PC-3 (cell line): ENCODE data around the gene NSMF. TPM values are rescaled to one million over a fixed set of nuclear protein-coding genes. Genes with fewer than 3 reads are reported as not detected.

Experiments
- ATAC-seq: fragments of 200-7000 bp; cut with Tn5 transposase; 2 replicates; pipeline ENCODE4 v1.9.1; 2020; ENCODE audit warnings: mild to moderate bottlenecking, moderate library complexity
- BruUV-seq: library from RNA; stranded (reverse); fragments of 400-500 nt; replicated peaks from 2 replicates; lab custom pipeline; 2021; lab: Mats Ljungman, UMichigan
- CTCF ChIA-PET: fragments of 300-600 bp; sonication (Branson Sonifier 250); formaldehyde crosslinking; loops from one replicate; lab custom pipeline; 2022; ENCODE audit warnings: antibody characterized with exemption; lab: Charles Lee
- POLR2A ChIA-PET: fragments of 300-600 bp; sonication (Branson Sonifier 250); formaldehyde crosslinking; loops from one replicate; lab custom pipeline; 2022; ENCODE audit warnings: antibody characterized with exemption; ENCODE audit not compliant: unreplicated experiment; lab: Charles Lee
- DNase-seq: peaks from one replicate; pipeline ENCODE4 v3.0.0-alpha.2; 2015
- H2AFZ ChIP-seq: fragments of 300-600 bp; sonication (generic); 2 replicates; pipeline ENCODE4 v1.6.0; 2016; ENCODE audit warnings: antibody characterized with exemption, low read length
- H3F3A ChIP-seq: fragments of 300-600 bp; sonication (generic); one replicate; pipeline ENCODE4 v1.6.0; 2017; ENCODE audit warnings: antibody characterized with exemption, low read length, control low read depth, mild to moderate bottlenecking; ENCODE audit not compliant: unreplicated experiment
- H3K27ac ChIP-seq: fragments of 300-600 bp; sonication (generic); 2 replicates; pipeline ENCODE4 v1.5.1; 2016; ENCODE audit warnings: mild to moderate bottlenecking, low read length
- H3K27me3 ChIP-seq: fragments of 300-600 bp; sonication (generic); 2 replicates; pipeline ENCODE4 v1.6.1; 2016; ENCODE audit warnings: low read length, mixed read lengths
- H3K36me3 ChIP-seq: fragments of 300-600 bp; sonication (generic); 2 replicates; pipeline ENCODE4 v1.6.1; 2016; ENCODE audit warnings: low read depth, mixed run types, low read length, mixed read lengths
- H3K4me1 ChIP-seq: fragments of 300-600 bp; sonication (generic); 2 replicates; pipeline ENCODE4 v1.5.1; 2016; ENCODE audit warnings: low read length; ENCODE audit not compliant: insufficient read depth
- H3K4me2 ChIP-seq: fragments of 300-600 bp; sonication (generic); 2 replicates; pipeline ENCODE4 v1.6.0; 2016; ENCODE audit warnings: low read length
- H3K4me3 ChIP-seq: fragments of 300-600 bp; sonication (generic); 2 replicates; pipeline ENCODE4 v1.5.1; 2016; ENCODE audit warnings: mild to moderate bottlenecking, low read length, mixed read lengths
- H3K79me2 ChIP-seq: fragments of 300-600 bp; sonication (generic); 2 replicates; pipeline ENCODE4 v1.6.1; 2017; ENCODE audit warnings: low read length, mixed read lengths
- H3K9ac ChIP-seq: fragments of 300-600 bp; sonication (generic); 2 replicates; pipeline ENCODE4 v1.6.0; 2016; ENCODE audit warnings: mild to moderate bottlenecking, low read length
- H3K9me2 ChIP-seq: fragments of 300-600 bp; sonication (generic); replicated peaks from 2 replicates; pipeline ENCODE4 v1.6.1; 2016; ENCODE audit warnings: mixed run types, low read length, mixed read lengths
- H3K9me3 ChIP-seq: fragments of 300-600 bp; sonication (generic); 2 replicates; pipeline ENCODE4 v1.6.1; 2016; ENCODE audit warnings: low read length, mixed read lengths
- H4K20me1 ChIP-seq: fragments of 300-600 bp; sonication (generic); 2 replicates; pipeline ENCODE4 v1.6.1; 2016; ENCODE audit warnings: low read length, mixed read lengths
- EZH2 ChIP-seq: fragments of 300-600 bp; sonication (generic); IDR thresholded peaks from one replicate; pipeline ENCODE4 v1.6.1; 2017; ENCODE audit warnings: antibody characterized with exemption, mild to moderate bottlenecking, low read length; ENCODE audit not compliant: unreplicated experiment
- EZH2phosphoT487 ChIP-seq: fragments of 300-600 bp; sonication (generic); IDR thresholded peaks from 2 replicates; pipeline ENCODE4 v1.6.1; 2018; ENCODE audit warnings: mild to moderate bottlenecking, antibody characterized with exemption, low read length, borderline replicate concordance
- intact Hi-C: fragments of 100-400 bp; cut with micrococcal nuclease; formaldehyde crosslinking; loops from 2 replicates; pipeline ENCODE4 v1.9.0; 2023
- total RNA-seq: library from RNA; depleted of rRNA; stranded (reverse); fragments of >200 nt; gene quantifications from 2 replicates; pipeline ENCODE4 v1.2.3, GENCODE V29; 2014
- TF ChIP-seq, protein P1 (sequence below): fragments of 300-600 bp; sonication (generic); conservative IDR thresholded peaks from 2 replicates; pipeline ENCODE4 v1.5.1; 2017; ENCODE audit warnings: antibody characterized with exemption, low read depth, mild to moderate bottlenecking, low read length

Gene NSMF
- total RNA-seq, 1 experiment from 2014 or later, result 30.8 TPM

DNA sequence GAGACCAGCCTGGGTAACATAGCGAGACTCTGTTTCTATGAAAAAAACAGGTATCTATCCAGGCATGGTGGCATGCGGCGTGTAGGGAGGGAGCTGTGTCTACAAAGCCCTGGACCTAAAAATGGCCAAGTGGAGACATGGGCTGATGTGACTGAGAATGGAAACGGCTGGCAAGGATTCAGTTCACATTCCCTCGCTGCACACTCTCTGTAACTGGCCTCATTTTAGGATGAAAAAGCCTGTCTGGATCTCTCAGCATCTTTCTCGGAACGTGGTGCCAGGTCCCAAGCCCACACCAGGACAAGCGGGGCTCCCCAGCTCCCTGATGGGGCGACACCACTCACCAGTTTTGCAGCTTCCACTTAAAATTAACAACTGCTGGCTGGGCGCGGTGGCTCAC, 49.6 kb downstream of the NSMF start:
- no peaks in the 10 kb centered on the region for H4K20me1 ChIP-seq
- BruUV-seq, result no TSS peak
- H3K27me3 ChIP-seq, result no peaks in the 10 kb centered on the region
- H3K9me2 ChIP-seq, result no peaks in the 10 kb centered on the region
- no peaks in the 10 kb centered on the region for H3K36me3 ChIP-seq
- peaks cover 3% of the 10 kb centered on the region; the same call in 1 of the 2 replicates for H3K79me2 ChIP-seq
- no peaks in the 10 kb centered on the region for H3K9me3 ChIP-seq
- DNase-seq (no peak), ATAC-seq (no peak)
- CTCF ChIA-PET, result no interaction called here
- H3K4me3 ChIP-seq, result no peak overlapping the region
- H3F3A ChIP-seq, result no peaks in the 10 kb centered on the region
- intact Hi-C loops, result no loop called here
- no peak overlapping the region for H3K9ac ChIP-seq
- TF ChIP-seq EZH2, result no peak
- TF ChIP-seq, protein P1, sequence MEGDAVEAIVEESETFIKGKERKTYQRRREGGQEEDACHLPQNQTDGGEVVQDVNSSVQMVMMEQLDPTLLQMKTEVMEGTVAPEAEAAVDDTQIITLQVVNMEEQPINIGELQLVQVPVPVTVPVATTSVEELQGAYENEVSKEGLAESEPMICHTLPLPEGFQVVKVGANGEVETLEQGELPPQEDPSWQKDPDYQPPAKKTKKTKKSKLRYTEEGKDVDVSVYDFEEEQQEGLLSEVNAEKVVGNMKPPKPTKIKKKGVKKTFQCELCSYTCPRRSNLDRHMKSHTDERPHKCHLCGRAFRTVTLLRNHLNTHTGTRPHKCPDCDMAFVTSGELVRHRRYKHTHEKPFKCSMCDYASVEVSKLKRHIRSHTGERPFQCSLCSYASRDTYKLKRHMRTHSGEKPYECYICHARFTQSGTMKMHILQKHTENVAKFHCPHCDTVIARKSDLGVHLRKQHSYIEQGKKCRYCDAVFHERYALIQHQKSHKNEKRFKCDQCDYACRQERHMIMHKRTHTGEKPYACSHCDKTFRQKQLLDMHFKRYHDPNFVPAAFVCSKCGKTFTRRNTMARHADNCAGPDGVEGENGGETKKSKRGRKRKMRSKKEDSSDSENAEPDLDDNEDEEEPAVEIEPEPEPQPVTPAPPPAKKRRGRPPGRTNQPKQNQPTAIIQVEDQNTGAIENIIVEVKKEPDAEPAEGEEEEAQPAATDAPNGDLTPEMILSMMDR, result no peak
- no peak for TF ChIP-seq EZH2phosphoT487
- H3K27ac ChIP-seq, result no peak overlapping the region
- H3K4me1 ChIP-seq, result peaks cover 21% of the 10 kb centered on the region
- H3K4me2 ChIP-seq, result no peak overlapping the region
- no peak overlapping the region for H2AFZ ChIP-seq
- POLR2A ChIA-PET, result no interaction called here

DNA sequence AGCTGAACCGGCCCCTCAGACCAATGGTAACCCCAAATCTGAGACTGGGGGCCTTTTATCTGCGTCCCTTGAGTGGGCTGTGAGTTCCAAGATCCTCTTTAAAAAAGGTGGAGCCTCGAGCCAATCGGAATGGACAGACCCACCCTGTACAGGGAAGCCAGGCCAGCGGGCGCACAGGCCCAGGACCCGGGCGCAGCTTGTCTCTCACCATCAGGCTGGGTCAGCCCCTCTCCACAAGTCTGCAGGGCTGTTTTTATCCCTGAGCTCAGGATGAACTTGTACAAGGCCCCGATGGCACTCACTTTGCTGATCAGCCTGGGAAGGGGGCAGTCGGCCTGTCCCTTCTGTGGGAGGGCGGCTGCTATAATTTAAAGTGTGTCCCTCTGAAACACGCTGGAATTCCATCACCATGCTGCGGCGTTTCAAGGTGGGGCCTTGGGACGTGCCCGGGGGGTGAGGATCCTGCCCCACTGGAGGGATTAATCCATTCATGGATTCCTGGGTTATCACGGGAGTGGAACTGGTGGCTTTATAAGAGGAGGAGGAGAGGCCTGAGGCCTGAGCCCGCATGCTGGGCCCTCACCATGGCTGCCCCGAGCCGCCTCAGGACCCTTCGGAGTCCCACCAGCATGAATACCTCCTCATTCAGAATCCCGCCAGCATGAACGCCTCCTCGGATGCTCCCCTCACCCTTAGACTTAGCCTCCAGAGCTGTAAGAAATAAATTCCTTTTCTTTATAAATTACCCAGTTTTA, 50.3 kb downstream of the NSMF start:
- no peaks in the 10 kb centered on the region for H3F3A ChIP-seq
- no peaks in the 10 kb centered on the region for H3K9me3 ChIP-seq
- no peak overlapping the region for H2AFZ ChIP-seq
- no peak overlapping the region for H3K4me2 ChIP-seq
- H3K9ac ChIP-seq, result no peak overlapping the region
- H3K27ac ChIP-seq, result no peak overlapping the region
- H4K20me1 ChIP-seq, result no peaks in the 10 kb centered on the region
- ChIA-PET CTCF (no interaction called here), POLR2A (no interaction called here)
- H3K36me3 ChIP-seq, result no peaks in the 10 kb centered on the region
- DNase-seq (no peak), ATAC-seq (no peak)
- H3K4me3 ChIP-seq, result no peak overlapping the region
- H3K9me2 ChIP-seq, result no peaks in the 10 kb centered on the region
- H3K4me1 ChIP-seq, result peaks cover 21% of the 10 kb centered on the region
- no peaks in the 10 kb centered on the region for H3K27me3 ChIP-seq
- intact Hi-C loops, result no loop called here
- TF ChIP-seq, protein P1, result no peak
- TF ChIP-seq EZH2 (no peak), EZH2phosphoT487 (no peak)
- BruUV-seq, result no TSS peak
- H3K79me2 ChIP-seq, result peaks cover 3% of the 10 kb centered on the region; the same call in 1 of the 2 replicates

DNA sequence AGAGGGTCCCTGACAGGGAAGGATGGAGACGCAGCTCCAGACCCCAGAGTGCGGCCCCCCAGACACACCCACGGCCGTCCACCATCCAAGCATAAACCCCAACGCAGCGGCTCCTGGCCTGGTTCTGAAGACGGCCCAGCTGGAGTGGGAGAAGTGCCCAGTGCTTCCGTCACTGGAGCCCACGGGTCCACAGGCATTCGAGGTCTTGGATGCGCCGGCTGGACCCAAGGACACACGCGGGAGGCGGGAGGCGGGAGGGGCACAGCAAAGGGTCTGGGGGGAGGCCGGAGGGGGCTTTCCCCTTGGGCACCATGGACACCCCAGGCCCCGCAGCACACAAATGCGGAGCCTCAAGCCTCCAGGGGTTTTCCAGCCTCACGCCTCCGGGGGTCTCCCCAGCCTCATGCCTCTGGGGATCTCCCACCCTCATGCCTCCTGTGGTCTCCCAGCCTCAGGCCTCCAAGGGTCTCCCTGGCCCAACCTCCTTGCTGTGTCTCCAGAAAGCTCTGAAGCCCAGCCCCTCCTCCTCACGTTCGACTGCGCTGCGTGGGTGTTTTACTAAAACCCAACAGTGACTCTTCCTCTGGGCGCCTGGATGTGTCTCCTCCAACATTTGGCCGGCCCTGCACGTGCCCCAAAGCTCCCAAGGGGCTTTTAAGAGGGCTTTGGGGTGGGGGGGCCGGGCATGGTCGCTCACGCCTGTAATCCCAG, 51.4 kb downstream of the NSMF start:
- Histone ChIP-seq H2AFZ (no peak overlapping the region), H4K20me1 (no peaks in the 10 kb centered on the region), H3K9me2 (no peaks in the 10 kb centered on the region), H3K4me3 (peak overlapping the region; percentile 50; the same call in 1 of the 2 replicates), H3K4me1 (peaks cover 18% of the 10 kb centered on the region), H3K79me2 (peaks cover 3% of the 10 kb centered on the region; the same call in 1 of the 2 replicates), H3K9ac (no peak overlapping the region), H3K27ac (no peak overlapping the region), H3K4me2 (peak overlapping the region; percentile 66), H3F3A (no peaks in the 10 kb centered on the region), H3K36me3 (no peaks in the 10 kb centered on the region), H3K9me3 (no peaks in the 10 kb centered on the region), H3K27me3 (no peaks in the 10 kb centered on the region)
- TF ChIP-seq EZH2 (no peak), EZH2phosphoT487 (no peak)
- TF ChIP-seq, protein P1, result no peak
- intact Hi-C loops, result no loop called here
- ChIA-PET POLR2A (no interaction called here), CTCF (no interaction called here)
- ATAC-seq (no peak), DNase-seq (no peak)
- no TSS peak for BruUV-seq
